K562 (cell line): ENCODE data around the gene UNC13A. TPM values are rescaled to one million over a fixed set of nuclear protein-coding genes. Genes with fewer than 3 reads are reported as not detected.

ENCODE experiments used
- BMI1 ChIP-seq: fragments of 150-350 bp; IDR thresholded peaks from 2 replicates; pipeline ENCODE4 v1.6.1; 2014; ENCODE audit warnings: low read length
- CBFA2T2 ChIP-seq: fragments of 450-650 bp; conservative IDR thresholded peaks from 2 replicates; pipeline ENCODE4 v1.6.1; 2017; ENCODE audit warnings: mild to moderate bottlenecking
- CREM ChIP-seq: IDR thresholded peaks from 2 replicates; pipeline ENCODE4 v1.6.1; 2014; ENCODE audit warnings: antibody characterized with exemption, low read depth
- GTF2A2 ChIP-seq: IDR thresholded peaks from 2 replicates; pipeline ENCODE4 v1.6.1; 2016; ENCODE audit warnings: mild to moderate bottlenecking, missing genetic modification characterization, missing compliant biosample characterization
- HNRNPL ChIP-seq: fragments of 200-400 bp; formaldehyde crosslinking; IDR thresholded peaks from 2 replicates; pipeline ENCODE4 v1.6.1; 2017; ENCODE audit warnings: low read depth, mild to moderate bottlenecking, low read length
- HOXB6 ChIP-seq: fragments of 250-450 bp; sonication (Bioruptor Pico); IDR thresholded peaks from 2 replicates; pipeline ENCODE4 v1.5.1; 2022; ENCODE audit warnings: mild to moderate bottlenecking, borderline replicate concordance
- MAFF ChIP-seq: IDR thresholded peaks from 2 replicates; pipeline ENCODE4 v1.6.1; 2012; ENCODE audit warnings: low read length, improper control_type of control experiment
- NCOA4 ChIP-seq: fragments of 450-650 bp; IDR thresholded peaks from 2 replicates; pipeline ENCODE4 v1.6.1; 2018; ENCODE audit warnings: mild to moderate bottlenecking; ENCODE audit not compliant: partially characterized antibody
- RAD21 ChIP-seq, 2 experiments: fragments of 250-450 bp in 1 of 2; fragments of 450-650 bp in 1 of 2; sonication (Bioruptor Pico) in 1 of 2; formaldehyde crosslinking in 1 of 2; IDR thresholded peaks in 1 of 2; conservative IDR thresholded peaks in 1 of 2; 2 replicates each; pipeline versions ENCODE4 v1.4.0 to v1.8.0; 2020 to 2022; ENCODE audit warnings: mild to moderate bottlenecking in 2 of 2, moderate library complexity in 1 of 2
- RBM22 ChIP-seq: fragments of 200-400 bp; formaldehyde crosslinking; IDR thresholded peaks from 2 replicates; pipeline ENCODE4 v1.6.1; 2018; ENCODE audit warnings: low read length, low read depth; ENCODE audit not compliant: poor library complexity, severe bottlenecking
- SREBF1 ChIP-seq: fragments of 150-350 bp; IDR thresholded peaks from 2 replicates; pipeline ENCODE4 v1.6.1; 2014; ENCODE audit warnings: antibody characterized with exemption, low read depth, low read length, borderline replicate concordance
- TCFL5 ChIP-seq: fragments of 250-450 bp; sonication (Bioruptor Pico); conservative IDR thresholded peaks from 2 replicates; pipeline ENCODE4 v1.6.1; 2021; ENCODE audit warnings: mild to moderate bottlenecking, moderate library complexity, matching md5 sums
- TEAD1 ChIP-seq, 2 experiments: fragments of 450-650 bp in 1 of 2; sonication (generic) in 1 of 2; formaldehyde crosslinking; IDR thresholded peaks; 2 replicates each; pipeline versions ENCODE4 v1.4.0 to v1.8.0; 2020 to 2022; ENCODE audit warnings: mild to moderate bottlenecking in 2 of 2, missing genetic modification reagents in 1 of 2
- ZNF696 ChIP-seq: fragments of 250-450 bp; sonication (Bioruptor Pico); conservative IDR thresholded peaks from 2 replicates; pipeline ENCODE4 v1.4.0; 2020; ENCODE audit warnings: mild to moderate bottlenecking, moderate library complexity
- ZNF707 ChIP-seq: fragments of 250-450 bp; sonication (Bioruptor Pico); conservative IDR thresholded peaks from 2 replicates; pipeline ENCODE4 v1.8.0; 2022; ENCODE audit warnings: inconsistent platforms, mild to moderate bottlenecking, moderate library complexity
- polyA plus RNA-seq, 8 experiments: library from polyadenylated mRNA; depleted of rRNA in 4 of 8; stranded (reverse) in 5 of 8; unstranded in 3 of 8; fragments of >200 nt; fragmentation: Nextera tagmentation in 2 of 8; fragmentation: Illumina TruSeq in 1 of 8; extraction: Ambion mirVana in 2 of 8; extraction: Trizol in 1 of 8; gene quantifications; 2 replicates each; pipeline versions ENCODE4 v1.2.1 to v1.2.3, GENCODE V29; 2011 to 2014; ENCODE audit warnings: inconsistent platforms in 1 of 8, missing spikeins in 1 of 8
- total RNA-seq, 7 experiments: library from RNA; depleted of rRNA in 6 of 7; stranded (reverse); fragments of >200 nt in 6 of 7; fragmentation: Illumina TruSeq in 2 of 7; extraction: Trizol in 2 of 7; gene quantifications; 2 replicates each; pipeline versions ENCODE4 v1.2.1 to v1.2.3, GENCODE V29; 2011 to 2021; ENCODE audit warnings: low replicate concordance in 1 of 7
- TF ChIP-seq, protein P1 (sequence below): fragments of 200-800 bp; sonication (Bioruptor generic); IDR thresholded peaks from 2 replicates; pipeline ENCODE4 v1.6.1; 2017; ENCODE audit warnings: missing genetic modification characterization, missing compliant biosample characterization
- TF ChIP-seq, protein P2 (sequence below): sonication (generic); formaldehyde crosslinking; IDR thresholded peaks from 2 replicates; pipeline ENCODE4 v1.8.1; 2023; ENCODE audit warnings: mild to moderate bottlenecking, missing genetic modification reagents
- TF ChIP-seq, protein P3 (sequence below): IDR thresholded peaks from 3 replicates; pipeline ENCODE4 v1.6.1; 2011; ENCODE audit warnings: borderline replicate concordance, mild to moderate bottlenecking; ENCODE audit not compliant: insufficient read length, insufficient read depth
- TF ChIP-seq, protein P4 (sequence below): fragments of 450-650 bp; formaldehyde crosslinking; IDR thresholded peaks from 2 replicates; pipeline ENCODE4 v1.4.0; 2020; ENCODE audit warnings: mild to moderate bottlenecking, moderate library complexity

The UNC13A gene
- total and polyA plus RNA-seq, 9 of the 15 experiments (the other 6 are each of a cell fraction or from before 2014, with no cell fraction given): 0.03 to 1.0 (median 0.25) TPM

DNA sequence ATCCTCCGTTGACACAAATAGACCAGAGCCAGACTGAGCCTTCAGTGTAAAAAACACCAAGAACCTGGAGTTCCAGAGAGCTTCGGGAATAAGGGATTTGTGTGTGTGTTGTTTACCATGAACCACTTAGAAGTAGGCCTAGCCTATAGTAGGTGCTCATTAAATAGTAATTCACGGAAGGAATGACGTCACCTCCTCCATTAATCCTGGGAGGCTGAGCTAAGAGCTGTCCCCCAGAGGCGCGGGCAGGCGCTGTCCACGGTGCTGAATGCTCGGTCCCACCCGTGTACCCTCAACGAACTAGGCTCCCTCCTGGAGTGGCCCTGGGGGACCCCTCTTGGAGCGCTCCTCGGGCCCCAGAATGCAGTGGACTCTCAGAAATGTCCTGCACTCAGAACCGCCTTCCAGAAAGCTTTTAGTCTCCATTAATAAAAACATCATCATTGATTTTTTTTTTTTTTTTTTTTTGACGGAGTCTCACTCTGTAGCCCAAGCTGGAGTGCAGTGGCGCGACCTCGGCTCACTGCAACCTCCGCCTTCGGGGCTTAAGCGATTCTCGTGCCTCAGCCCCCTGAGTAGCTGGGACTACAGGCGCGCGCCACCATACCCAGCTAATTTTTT lies 6.5 kb downstream of the UNC13A start (continued):
- TF ChIP-seq, protein P1, sequence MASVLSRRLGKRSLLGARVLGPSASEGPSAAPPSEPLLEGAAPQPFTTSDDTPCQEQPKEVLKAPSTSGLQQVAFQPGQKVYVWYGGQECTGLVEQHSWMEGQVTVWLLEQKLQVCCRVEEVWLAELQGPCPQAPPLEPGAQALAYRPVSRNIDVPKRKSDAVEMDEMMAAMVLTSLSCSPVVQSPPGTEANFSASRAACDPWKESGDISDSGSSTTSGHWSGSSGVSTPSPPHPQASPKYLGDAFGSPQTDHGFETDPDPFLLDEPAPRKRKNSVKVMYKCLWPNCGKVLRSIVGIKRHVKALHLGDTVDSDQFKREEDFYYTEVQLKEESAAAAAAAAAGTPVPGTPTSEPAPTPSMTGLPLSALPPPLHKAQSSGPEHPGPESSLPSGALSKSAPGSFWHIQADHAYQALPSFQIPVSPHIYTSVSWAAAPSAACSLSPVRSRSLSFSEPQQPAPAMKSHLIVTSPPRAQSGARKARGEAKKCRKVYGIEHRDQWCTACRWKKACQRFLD (CRISPR knock-in tag): no peak; the same call in 1 of the 2 replicates
- TF ChIP-seq HNRNPL (no peak), BMI1 (no peak), ZNF707 (CRISPR knock-in tag) (no peak), ZNF696 (no peak), RBM22 (no peak), GTF2A2 (tag) (no peak), RAD21 (CRISPR knock-in tag; conservative IDR thresholded peaks at IDR 0.05 in 1 of 2, IDR thresholded peaks at IDR 0.05 in 1 of 2) (peak in 1 of 2 experiments; percentile 12; a peak in 1 of 4 replicates), CREM (peak; percentile 93), NCOA4 (no peak), MAFF (no peak), TCFL5 (CRISPR knock-in tag) (no peak), CBFA2T2 (no peak), HOXB6 (CRISPR knock-in tag) (no peak), SREBF1 (no peak), TEAD1 (CRISPR knock-in tag; IDR thresholded peaks at IDR 0.05) (peak in 1 of 2 experiments; percentile 69; a peak in 1 of 4 replicates)
- TF ChIP-seq, protein P2, sequence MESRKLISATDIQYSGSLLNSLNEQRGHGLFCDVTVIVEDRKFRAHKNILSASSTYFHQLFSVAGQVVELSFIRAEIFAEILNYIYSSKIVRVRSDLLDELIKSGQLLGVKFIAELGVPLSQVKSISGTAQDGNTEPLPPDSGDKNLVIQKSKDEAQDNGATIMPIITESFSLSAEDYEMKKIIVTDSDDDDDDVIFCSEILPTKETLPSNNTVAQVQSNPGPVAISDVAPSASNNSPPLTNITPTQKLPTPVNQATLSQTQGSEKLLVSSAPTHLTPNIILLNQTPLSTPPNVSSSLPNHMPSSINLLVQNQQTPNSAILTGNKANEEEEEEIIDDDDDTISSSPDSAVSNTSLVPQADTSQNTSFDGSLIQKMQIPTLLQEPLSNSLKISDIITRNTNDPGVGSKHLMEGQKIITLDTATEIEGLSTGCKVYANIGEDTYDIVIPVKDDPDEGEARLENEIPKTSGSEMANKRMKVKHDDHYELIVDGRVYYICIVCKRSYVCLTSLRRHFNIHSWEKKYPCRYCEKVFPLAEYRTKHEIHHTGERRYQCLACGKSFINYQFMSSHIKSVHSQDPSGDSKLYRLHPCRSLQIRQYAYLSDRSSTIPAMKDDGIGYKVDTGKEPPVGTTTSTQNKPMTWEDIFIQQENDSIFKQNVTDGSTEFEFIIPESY (CRISPR knock-in tag): 0 out of 2 replicates have a peak, but pooled peaks have one; percentile 22
- TF ChIP-seq, protein P3, sequence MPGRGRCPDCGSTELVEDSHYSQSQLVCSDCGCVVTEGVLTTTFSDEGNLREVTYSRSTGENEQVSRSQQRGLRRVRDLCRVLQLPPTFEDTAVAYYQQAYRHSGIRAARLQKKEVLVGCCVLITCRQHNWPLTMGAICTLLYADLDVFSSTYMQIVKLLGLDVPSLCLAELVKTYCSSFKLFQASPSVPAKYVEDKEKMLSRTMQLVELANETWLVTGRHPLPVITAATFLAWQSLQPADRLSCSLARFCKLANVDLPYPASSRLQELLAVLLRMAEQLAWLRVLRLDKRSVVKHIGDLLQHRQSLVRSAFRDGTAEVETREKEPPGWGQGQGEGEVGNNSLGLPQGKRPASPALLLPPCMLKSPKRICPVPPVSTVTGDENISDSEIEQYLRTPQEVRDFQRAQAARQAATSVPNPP: no peak
- TF ChIP-seq, protein P4, sequence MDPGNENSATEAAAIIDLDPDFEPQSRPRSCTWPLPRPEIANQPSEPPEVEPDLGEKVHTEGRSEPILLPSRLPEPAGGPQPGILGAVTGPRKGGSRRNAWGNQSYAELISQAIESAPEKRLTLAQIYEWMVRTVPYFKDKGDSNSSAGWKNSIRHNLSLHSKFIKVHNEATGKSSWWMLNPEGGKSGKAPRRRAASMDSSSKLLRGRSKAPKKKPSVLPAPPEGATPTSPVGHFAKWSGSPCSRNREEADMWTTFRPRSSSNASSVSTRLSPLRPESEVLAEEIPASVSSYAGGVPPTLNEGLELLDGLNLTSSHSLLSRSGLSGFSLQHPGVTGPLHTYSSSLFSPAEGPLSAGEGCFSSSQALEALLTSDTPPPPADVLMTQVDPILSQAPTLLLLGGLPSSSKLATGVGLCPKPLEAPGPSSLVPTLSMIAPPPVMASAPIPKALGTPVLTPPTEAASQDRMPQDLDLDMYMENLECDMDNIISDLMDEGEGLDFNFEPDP (CRISPR knock-in tag): no peak
